Measurements from ENCODE around the gene GRAMD4.

- TF ChIP-seq CTCF (conservative IDR thresholded peaks at IDR 0.05 in 1 of 2, IDR thresholded peaks at IDR 0.05 in 1 of 2; ENCODE audit: extremely low read depth in 1 of 2, insufficient read depth in 1 of 2, low read depth in 1 of 2, low read length in 2 of 2) (no peak), EZH2 (IDR thresholded peaks at IDR 0.05; ENCODE audit: borderline replicate concordance, low read length) (no peak)
Observed at GRCh38 chr22:46659059-46659790, 39.0 kb downstream of the GRAMD4 start.

Measured in mammary epithelial cell (primary cell).